ENCODE data around the gene ENPP7. TPM values are rescaled to one million over a fixed set of nuclear protein-coding genes. Genes with fewer than 3 reads are reported as not detected.
"Not testable (repeated sequence)": the region's sequence is repeated elsewhere in the genome, so short reads cannot be mapped to it uniquely, and the experiment has no call there.

ENPP7 gene
- total RNA-seq, 1 donor from 2014 or later: 0.18 TPM

DNA sequence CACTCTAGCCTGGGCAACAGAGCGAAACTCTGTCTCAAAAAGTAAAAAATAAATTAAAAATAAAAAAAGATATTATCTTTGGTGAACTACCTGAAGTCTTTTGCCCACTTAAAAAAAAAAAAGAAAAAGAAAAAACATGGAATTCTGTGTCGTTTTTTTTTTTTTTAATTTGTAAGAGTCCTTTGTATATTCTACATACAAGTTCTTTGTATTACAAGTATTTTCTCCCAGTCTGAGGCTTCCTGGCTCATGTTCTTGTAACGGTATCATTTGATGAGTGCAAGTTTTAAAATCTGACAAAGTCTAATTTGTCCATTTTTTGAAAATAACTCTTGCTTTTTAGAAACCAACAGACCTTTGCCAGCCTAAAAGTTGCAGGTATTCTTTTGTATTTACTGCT, 35.0 kb downstream of the ENPP7 start:
- no peaks in the 10 kb centered on the region for H3K4me1 ChIP-seq
- TF ChIP-seq, protein P1, sequence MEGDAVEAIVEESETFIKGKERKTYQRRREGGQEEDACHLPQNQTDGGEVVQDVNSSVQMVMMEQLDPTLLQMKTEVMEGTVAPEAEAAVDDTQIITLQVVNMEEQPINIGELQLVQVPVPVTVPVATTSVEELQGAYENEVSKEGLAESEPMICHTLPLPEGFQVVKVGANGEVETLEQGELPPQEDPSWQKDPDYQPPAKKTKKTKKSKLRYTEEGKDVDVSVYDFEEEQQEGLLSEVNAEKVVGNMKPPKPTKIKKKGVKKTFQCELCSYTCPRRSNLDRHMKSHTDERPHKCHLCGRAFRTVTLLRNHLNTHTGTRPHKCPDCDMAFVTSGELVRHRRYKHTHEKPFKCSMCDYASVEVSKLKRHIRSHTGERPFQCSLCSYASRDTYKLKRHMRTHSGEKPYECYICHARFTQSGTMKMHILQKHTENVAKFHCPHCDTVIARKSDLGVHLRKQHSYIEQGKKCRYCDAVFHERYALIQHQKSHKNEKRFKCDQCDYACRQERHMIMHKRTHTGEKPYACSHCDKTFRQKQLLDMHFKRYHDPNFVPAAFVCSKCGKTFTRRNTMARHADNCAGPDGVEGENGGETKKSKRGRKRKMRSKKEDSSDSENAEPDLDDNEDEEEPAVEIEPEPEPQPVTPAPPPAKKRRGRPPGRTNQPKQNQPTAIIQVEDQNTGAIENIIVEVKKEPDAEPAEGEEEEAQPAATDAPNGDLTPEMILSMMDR (IDR thresholded peaks at IDR 0.05): no peak
- intact Hi-C loops (cut with DNase I): no loop called here
- H3K27me3 ChIP-seq (ENCODE audit: low read depth): no peaks in the 10 kb centered on the region
- no peaks in the 10 kb centered on the region for H3K9me3 ChIP-seq
- H3K4me3 ChIP-seq: no peak overlapping the region
- DNase-seq: no peak
- no peak for ATAC-seq
- H3K27ac ChIP-seq: no peak overlapping the region
- H3K36me3 ChIP-seq: no peaks in the 10 kb centered on the region

DNA sequence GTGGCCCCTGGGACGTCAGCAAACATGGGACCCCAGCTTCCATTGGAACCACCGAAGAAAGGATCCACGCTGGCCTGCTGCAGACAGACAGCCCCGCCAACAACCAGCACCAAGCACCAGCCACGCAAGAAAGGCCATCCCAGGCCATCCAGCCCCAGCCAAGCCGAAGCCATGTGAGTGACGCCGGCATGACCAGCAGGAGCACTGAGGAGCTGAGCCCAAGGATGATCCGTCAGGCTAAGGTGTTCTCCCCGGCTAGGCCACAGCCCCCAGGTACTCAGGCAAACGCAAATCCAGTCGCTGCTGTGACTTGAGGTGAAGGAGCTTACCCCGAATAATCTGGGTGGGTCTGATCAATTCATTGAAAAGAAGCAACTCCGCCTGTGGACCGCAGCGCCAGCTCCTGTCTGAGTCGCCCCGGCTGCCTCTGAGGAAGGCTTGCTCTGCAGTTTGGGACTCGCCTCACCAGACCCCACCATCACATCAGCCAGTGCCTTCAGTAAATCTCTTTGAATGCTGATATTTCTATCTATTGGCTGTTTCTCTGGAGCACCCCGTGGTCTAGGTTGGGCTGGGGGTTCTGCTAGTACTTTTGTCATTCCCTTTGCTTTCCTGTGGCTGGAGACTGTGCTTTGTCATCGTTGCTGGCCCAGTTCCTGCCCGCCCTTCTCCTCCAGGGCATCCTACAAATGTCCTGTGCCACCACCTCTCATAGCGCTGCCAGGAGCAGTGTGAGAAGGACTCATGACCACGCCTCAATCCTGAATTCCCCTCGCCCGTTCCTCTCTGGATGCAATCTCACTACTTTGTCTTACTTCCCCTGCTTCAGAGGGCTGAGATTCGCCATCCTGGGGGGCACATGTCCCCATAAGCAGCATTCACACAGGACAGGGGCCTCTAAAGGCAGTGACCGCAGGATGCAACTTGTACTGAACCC, 39.1 kb downstream of the ENPP7 start:
- Histone ChIP-seq H3K4me1 (no peaks in the 10 kb centered on the region), H3K27ac (no peak overlapping the region), H3K27me3 (ENCODE audit: low read depth) (peaks cover 30% of the 10 kb centered on the region), H3K9me3 (no peaks in the 10 kb centered on the region), H3K4me3 (no peak overlapping the region), H3K36me3 (no peaks in the 10 kb centered on the region)
- no peak for ATAC-seq
- TF ChIP-seq, protein P1 (IDR thresholded peaks at IDR 0.05): no peak
- intact Hi-C loops (cut with DNase I): no loop called here
- peak; percentile 42 for DNase-seq

GRCh38 chr17:79771276-79771675, 40.5 kb downstream of the ENPP7 start:
- TF ChIP-seq, protein P1 (IDR thresholded peaks at IDR 0.05): no peak
- Histone ChIP-seq H3K9me3 (no peaks in the 10 kb centered on the region), H3K27me3 (ENCODE audit: low read depth) (peaks cover 44% of the 10 kb centered on the region), H3K4me3 (no peak overlapping the region), H3K27ac (no peak overlapping the region), H3K4me1 (no peaks in the 10 kb centered on the region), H3K36me3 (no peaks in the 10 kb centered on the region)
- intact Hi-C loops (cut with DNase I): no loop called here
- no peak for ATAC-seq
- DNase-seq: no peak

GRCh38 chr17:79772726-79773125, 42.0 kb downstream of the ENPP7 start:
- ATAC-seq; H3K4me1 ChIP-seq; intact Hi-C loops (cut with DNase I); H3K9me3 ChIP-seq; H3K27ac ChIP-seq; H3K4me3 ChIP-seq; H3K36me3 ChIP-seq; DNase-seq: not testable (repeated sequence)
- H3K27me3 ChIP-seq (ENCODE audit: low read depth): peaks cover 56% of the 10 kb centered on the region

GRCh38 chr17:79774561-79774975, 43.8 kb downstream of the ENPP7 start:
- no peak for DNase-seq
- Histone ChIP-seq H3K27ac (no peak overlapping the region), H3K9me3 (no peaks in the 10 kb centered on the region), H3K27me3 (ENCODE audit: low read depth) (peaks cover 70% of the 10 kb centered on the region), H3K4me3 (no peak overlapping the region), H3K36me3 (no peaks in the 10 kb centered on the region), H3K4me1 (peaks cover 12% of the 10 kb centered on the region)
- TF ChIP-seq, protein P1 (IDR thresholded peaks at IDR 0.05): no peak
- intact Hi-C loops (cut with DNase I): no loop called here
- no peak for ATAC-seq

DNA sequence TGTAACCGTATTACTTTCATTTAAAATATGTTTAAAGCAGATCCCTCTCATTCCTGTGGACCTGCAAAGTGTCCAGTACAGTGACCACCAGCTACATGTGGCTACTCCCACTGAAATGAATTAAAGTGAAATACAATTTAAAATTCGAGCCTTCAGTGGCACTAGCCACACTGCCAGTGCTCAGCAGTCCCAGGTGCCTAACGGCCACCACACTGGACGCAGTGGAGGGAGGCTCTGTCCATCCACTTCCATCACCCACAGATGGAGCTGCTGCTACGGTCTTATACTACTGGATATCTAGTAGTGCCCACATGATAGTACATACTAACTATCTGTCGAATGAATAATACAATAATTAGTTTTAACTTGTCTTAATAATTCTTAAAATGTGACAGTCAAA, 44.9 kb downstream of the ENPP7 start:
- Histone ChIP-seq H3K4me3 (no peak overlapping the region), H3K27me3 (ENCODE audit: low read depth) (peaks cover 73% of the 10 kb centered on the region), H3K4me1 (peaks cover 12% of the 10 kb centered on the region), H3K27ac (no peak overlapping the region), H3K9me3 (no peaks in the 10 kb centered on the region), H3K36me3 (no peaks in the 10 kb centered on the region)
- peak; percentile 14 for DNase-seq
- intact Hi-C loops (cut with DNase I): no loop called here
- TF ChIP-seq, protein P1 (IDR thresholded peaks at IDR 0.05): no peak
- ATAC-seq: no peak

Measured in lower lobe of right lung (tissue), 2 donors.